DOHH2 (cell line): Measurements from ENCODE around the gene GLRX3.

Source experiments
- CTCF ChIP-seq: fragments of 200-600 bp; sonication (generic); IDR thresholded peaks from one replicate; pipeline ENCODE4 v1.5.1; 2014; ENCODE audit warnings: antibody characterized with exemption, mild to moderate bottlenecking, low read depth, low read length; ENCODE audit not compliant: poor library complexity, severe bottlenecking
- EZH2phosphoT487 ChIP-seq: fragments of 200-600 bp; sonication (generic); IDR thresholded peaks from 2 replicates; pipeline ENCODE4 v1.6.1; 2017; ENCODE audit warnings: borderline replicate concordance, mild to moderate bottlenecking, antibody characterized with exemption, low read length, moderate library complexity, mixed read lengths

GRCh38 chr10:130141878-130142277, 5.7 kb downstream of the GLRX3 start:
- TF ChIP-seq CTCF (no peak), EZH2phosphoT487 (no peak)
